ENCODE results near the gene NT5C2. TPM values are rescaled to one million over a fixed set of nuclear protein-coding genes. Genes with fewer than 3 reads are reported as not detected.

Gene NT5C2
- total and polyA plus RNA-seq, 7 donors: 37.7 to 61.5 (median 49.2) TPM

DNA sequence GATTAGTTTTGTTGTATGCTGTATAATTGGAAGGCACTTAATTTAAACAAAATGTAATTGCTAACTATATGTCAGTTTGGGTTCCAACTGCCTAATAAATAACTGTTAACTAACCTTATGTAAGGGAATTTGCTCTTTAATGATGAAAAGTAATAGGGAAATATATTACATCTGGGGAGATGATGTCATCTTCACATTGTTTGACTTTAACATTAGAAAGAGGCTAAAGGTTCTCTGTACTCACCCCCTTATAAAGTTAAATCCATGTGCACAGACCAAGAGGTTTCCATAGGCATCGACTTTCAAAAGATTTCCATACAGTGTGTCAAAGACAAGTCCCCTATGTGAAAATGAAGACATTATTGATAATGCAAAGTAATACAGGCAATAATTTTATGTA lies 87.6 kb downstream of the NT5C2 start:
- H3K9me3 ChIP-seq: no peaks in the 10 kb centered on the region
- H3K36me3 ChIP-seq: peaks cover 0 to 44% (median 13%) of the 10 kb centered on the region in 4 donors
- H3K4me3 ChIP-seq: no peak overlapping the region
- intact Hi-C loops (cut with DNase I): loop anchor here (10.0 kb wide), 1 partner anchor 139 kb away; the partner anchor contains the start of gene RPEL1
- TF ChIP-seq POLR2AphosphoS5 (IDR thresholded peaks at IDR 0.05): no peak
- no peak for TF ChIP-seq POLR2A (IDR thresholded peaks at IDR 0.05)
- TF ChIP-seq, protein P1, sequence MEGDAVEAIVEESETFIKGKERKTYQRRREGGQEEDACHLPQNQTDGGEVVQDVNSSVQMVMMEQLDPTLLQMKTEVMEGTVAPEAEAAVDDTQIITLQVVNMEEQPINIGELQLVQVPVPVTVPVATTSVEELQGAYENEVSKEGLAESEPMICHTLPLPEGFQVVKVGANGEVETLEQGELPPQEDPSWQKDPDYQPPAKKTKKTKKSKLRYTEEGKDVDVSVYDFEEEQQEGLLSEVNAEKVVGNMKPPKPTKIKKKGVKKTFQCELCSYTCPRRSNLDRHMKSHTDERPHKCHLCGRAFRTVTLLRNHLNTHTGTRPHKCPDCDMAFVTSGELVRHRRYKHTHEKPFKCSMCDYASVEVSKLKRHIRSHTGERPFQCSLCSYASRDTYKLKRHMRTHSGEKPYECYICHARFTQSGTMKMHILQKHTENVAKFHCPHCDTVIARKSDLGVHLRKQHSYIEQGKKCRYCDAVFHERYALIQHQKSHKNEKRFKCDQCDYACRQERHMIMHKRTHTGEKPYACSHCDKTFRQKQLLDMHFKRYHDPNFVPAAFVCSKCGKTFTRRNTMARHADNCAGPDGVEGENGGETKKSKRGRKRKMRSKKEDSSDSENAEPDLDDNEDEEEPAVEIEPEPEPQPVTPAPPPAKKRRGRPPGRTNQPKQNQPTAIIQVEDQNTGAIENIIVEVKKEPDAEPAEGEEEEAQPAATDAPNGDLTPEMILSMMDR (IDR thresholded peaks at IDR 0.05): no peak
- TF ChIP-seq EP300 (IDR thresholded peaks at IDR 0.05): no peak
- DNase-seq: no peak
- 89 to 95% methylated on average over 1 of the region's 1 CpG for WGBS, 2 donors
- H3K4me1 ChIP-seq: peaks cover 0 to 17% (median 10%) of the 10 kb centered on the region in 4 donors
- H3K27me3 ChIP-seq: no peaks in the 10 kb centered on the region
- H3K27ac ChIP-seq: no peak overlapping the region

DNA sequence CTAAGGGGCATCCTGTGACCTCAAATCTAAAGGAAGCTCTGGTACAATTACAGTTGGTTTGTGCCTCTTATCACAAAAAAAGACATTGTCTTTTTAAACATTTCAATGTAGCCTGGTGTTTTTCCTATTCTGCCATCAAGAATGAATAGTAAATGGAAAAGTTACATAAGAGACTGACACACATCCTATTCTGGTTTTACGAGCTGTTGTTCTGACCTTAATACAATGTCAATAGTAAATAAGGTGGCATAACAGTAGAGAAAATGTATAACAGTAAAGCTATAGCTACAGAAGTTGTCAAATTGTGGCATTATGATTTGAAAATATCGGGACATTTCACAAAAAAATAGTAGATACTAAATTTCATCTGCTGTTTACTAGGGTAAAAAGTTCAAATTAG lies 88.4 kb downstream of the NT5C2 start:
- Histone ChIP-seq H3K27me3 (no peaks in the 10 kb centered on the region), H3K36me3 (peaks cover 0 to 52% (median 18%) of the 10 kb centered on the region in 4 donors), H3K4me3 (no peak overlapping the region), H3K4me1 (peaks cover 0 to 10% (median 3%) of the 10 kb centered on the region in 4 donors), H3K27ac (no peak overlapping the region), H3K9me3 (no peaks in the 10 kb centered on the region)
- WGBS, 2 donors: 44 to 45% methylated on average over 2 of the region's 2 CpGs
- DNase-seq: no peak
- intact Hi-C loops (cut with DNase I): loop anchor here (10.0 kb wide), 1 partner anchor 140 kb away; the partner anchor contains the start of gene RPEL1
- TF ChIP-seq EP300 (IDR thresholded peaks at IDR 0.05) (no peak), POLR2A (IDR thresholded peaks at IDR 0.05) (no peak), POLR2AphosphoS5 (IDR thresholded peaks at IDR 0.05) (no peak)
- TF ChIP-seq, protein P1 (IDR thresholded peaks at IDR 0.05): no peak

DNA sequence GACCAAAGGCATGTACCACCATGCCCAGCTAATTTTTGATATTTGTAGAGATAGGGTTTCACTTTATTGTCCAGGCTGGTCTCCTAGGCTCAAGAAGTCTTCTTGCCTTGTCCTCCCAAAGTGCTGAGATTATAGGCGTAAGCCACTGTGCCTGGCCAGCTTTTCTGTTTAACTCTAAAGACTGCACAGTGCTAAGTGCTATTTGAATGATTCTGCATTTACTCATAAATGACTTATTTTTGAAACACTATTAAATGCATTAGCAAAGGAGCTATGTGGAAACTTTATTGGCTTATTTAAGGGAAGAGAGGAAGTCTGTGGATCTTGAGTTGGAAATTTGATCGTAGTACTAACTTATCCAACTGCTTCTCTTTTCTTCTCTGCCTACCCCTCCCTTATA lies 89.1 kb downstream of the NT5C2 start:
- Histone ChIP-seq H3K4me3 (no peak overlapping the region), H3K36me3 (peaks cover 0 to 59% (median 23%) of the 10 kb centered on the region in 4 donors), H3K4me1 (peaks cover 0 to 10% (median 0%) of the 10 kb centered on the region in 4 donors), H3K27me3 (no peaks in the 10 kb centered on the region), H3K27ac (no peak overlapping the region), H3K9me3 (no peaks in the 10 kb centered on the region)
- TF ChIP-seq POLR2A (IDR thresholded peaks at IDR 0.05) (no peak), POLR2AphosphoS5 (IDR thresholded peaks at IDR 0.05) (no peak), EP300 (IDR thresholded peaks at IDR 0.05) (no peak)
- TF ChIP-seq, protein P1 (IDR thresholded peaks at IDR 0.05): no peak
- intact Hi-C loops (cut with DNase I): loop anchor here (10.0 kb wide), 1 partner anchor 141 kb away; the partner anchor contains the start of gene RPEL1
- DNase-seq: no peak
- 95 to 96% methylated on average over 2 of the region's 2 CpGs for WGBS, 2 donors

- Histone ChIP-seq H3K4me1 (peaks cover 0 to 10% (median 0%) of the 10 kb centered on the region in 4 donors), H3K36me3 (peaks cover 0 to 77% (median 33%) of the 10 kb centered on the region in 4 donors), H3K27ac (no peak overlapping the region), H3K27me3 (no peaks in the 10 kb centered on the region), H3K4me3 (no peak overlapping the region), H3K9me3 (no peaks in the 10 kb centered on the region)
- no peak for DNase-seq
- TF ChIP-seq, protein P1 (IDR thresholded peaks at IDR 0.05): no peak
- intact Hi-C loops (cut with DNase I): loop anchor here (10.0 kb wide), 1 partner anchor 143 kb away; the partner anchor contains the start of gene RPEL1
- WGBS, 2 donors: 96% methylated on average over 3 of the region's 3 CpGs
These were observed 90.9 kb downstream of the NT5C2 start for GRCh38 chr10:103102195-103102594.

DNA sequence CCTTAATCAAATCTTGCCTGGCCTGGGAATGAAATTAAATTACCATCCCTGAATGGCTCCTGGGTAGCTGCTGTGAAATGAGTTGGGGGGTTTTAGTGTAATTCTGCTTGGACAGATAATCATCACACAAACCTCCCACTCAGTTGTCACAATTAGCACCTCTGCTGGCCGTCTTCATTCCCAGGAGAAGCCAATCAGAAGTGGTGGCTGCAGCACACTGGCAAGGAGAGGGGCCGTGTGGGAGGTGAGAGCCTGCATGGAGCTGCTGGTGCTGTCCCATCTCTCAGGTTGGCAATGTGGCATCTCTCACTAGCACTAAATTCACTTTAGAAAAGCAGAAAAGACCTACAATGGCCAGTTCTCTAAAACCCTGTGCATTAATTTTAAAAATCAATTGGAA lies 92.5 kb downstream of the NT5C2 start:
- H3K36me3 ChIP-seq: peaks cover 0 to 90% (median 35%) of the 10 kb centered on the region in 4 donors
- peaks cover 0 to 10% (median 0%) of the 10 kb centered on the region in 4 donors for H3K4me1 ChIP-seq
- WGBS, 2 donors: 86 to 91% methylated on average over 2 of the region's 2 CpGs
- no peaks in the 10 kb centered on the region for H3K9me3 ChIP-seq
- DNase-seq: no peak
- H3K27me3 ChIP-seq: no peaks in the 10 kb centered on the region
- no peak overlapping the region for H3K27ac ChIP-seq
- TF ChIP-seq EP300 (IDR thresholded peaks at IDR 0.05): no peak
- TF ChIP-seq POLR2A (IDR thresholded peaks at IDR 0.05): no peak
- intact Hi-C loops (cut with DNase I): loop anchor here (10.0 kb wide), 1 partner anchor 144 kb away; the partner anchor contains the start of gene RPEL1
- H3K4me3 ChIP-seq: no peak overlapping the region

Data from sigmoid colon (tissue), 7 donors.